GM12878 (cell line): ENCODE measurements around the gene TRIM23. TPM values are rescaled to one million over a fixed set of nuclear protein-coding genes. Genes with fewer than 3 reads are reported as not detected.

ENCODE experiments used
- ATAC-seq: fragments of 200-7000 bp; cut with Tn5 transposase; 3 replicates; pipeline ENCODE4 v1.9.1; 2020; ENCODE audit warnings: mild to moderate bottlenecking, moderate library complexity
- BruUV-seq: library from RNA; stranded (reverse); fragments of 400-500 nt; replicated peaks from 2 replicates; lab custom pipeline; 2021; lab: Mats Ljungman, UMichigan
- CTCF ChIA-PET: fragments of 300-600 bp; sonication (Branson Sonifier 250); formaldehyde crosslinking; extraction: SDS; loops from one replicate; lab custom pipeline; 2021; ENCODE audit warnings: inconsistent platforms; lab: Yijun Ruan, JAX
- POLR2A ChIA-PET: fragments of 350-600 bp; formaldehyde crosslinking; extraction: SDS; loops from one replicate; lab custom pipeline; 2021; ENCODE audit warnings: inconsistent platforms; lab: Charles Lee
- RAD21 ChIA-PET: fragments of 300-600 bp; sonication (Branson Sonifier 250); formaldehyde crosslinking; loops from one replicate; lab custom pipeline; 2023; ENCODE audit warnings: antibody characterized with exemption; ENCODE audit not compliant: unreplicated experiment; lab: Charles Lee
- SMC1A ChIA-PET: fragments of 300-600 bp; sonication (Branson Sonifier 250); formaldehyde crosslinking; loops from one replicate; lab custom pipeline; 2023; ENCODE audit not compliant: unreplicated experiment, uncharacterized antibody; lab: Charles Lee
- DNase-seq: peaks from one replicate; pipeline ENCODE4 v3.0.0-alpha.2; 2011; ENCODE audit warnings: low read depth, low spot score
- FAIRE-seq: peaks from 3 replicates; lab custom pipeline; 2011; peaks lifted over from hg19 to GRCh38; lab: Jason Lieb, UNC
- H2AFZ ChIP-seq: 2 replicates; pipeline ENCODE4 v1.6.0; 2011; ENCODE audit warnings: low read depth, low read length, control low read depth; ENCODE audit not compliant: control insufficient read depth
- H3K27ac ChIP-seq: 2 replicates; pipeline ENCODE4 v1.5.1; 2011; ENCODE audit warnings: control low read depth; ENCODE audit not compliant: control insufficient read depth, insufficient read depth
- H3K27me3 ChIP-seq, 2 experiments: replicated peaks in 1 of 2; 2 replicates each; pipeline versions ENCODE4 v1.6.0 to v1.6.1; 2011; ENCODE audit warnings: low read length in 1 of 2; ENCODE audit not compliant: control insufficient read depth in 2 of 2, insufficient read depth in 2 of 2
- H3K36me3 ChIP-seq, 2 experiments: 2 replicates each; pipeline ENCODE4 v1.5.1; 2011; ENCODE audit warnings: low read length in 1 of 2; ENCODE audit not compliant: control insufficient read depth in 2 of 2, insufficient read depth in 2 of 2
- H3K4me1 ChIP-seq: 2 replicates; pipeline ENCODE4 v1.6.1; 2011; ENCODE audit warnings: mild to moderate bottlenecking, low read length, moderate library complexity, mixed read lengths; ENCODE audit not compliant: control insufficient read depth, insufficient read depth
- H3K4me2 ChIP-seq: 2 replicates; pipeline ENCODE4 v1.6.0; 2011; ENCODE audit warnings: control low read depth; ENCODE audit not compliant: control insufficient read depth, insufficient read depth
- H3K4me3 ChIP-seq: fragments of 200-600 bp; sonication (generic); 2 replicates; pipeline ENCODE4 v1.5.1; 2016
- H3K79me2 ChIP-seq: 2 replicates; pipeline ENCODE4 v1.6.0; 2011; ENCODE audit warnings: low read length; ENCODE audit not compliant: control insufficient read depth, insufficient read depth
- H3K9ac ChIP-seq: 2 replicates; pipeline ENCODE4 v1.8.0; 2011; ENCODE audit warnings: low read length, control low read depth, mixed read lengths; ENCODE audit not compliant: control insufficient read depth, insufficient read depth
- H3K9me3 ChIP-seq: replicated peaks from 3 replicates; pipeline ENCODE4 v1.5.1; 2011; ENCODE audit warnings: mild to moderate bottlenecking, low read length; ENCODE audit not compliant: control insufficient read depth, insufficient read depth
- H4K20me1 ChIP-seq: 2 replicates; pipeline ENCODE4 v1.6.0; 2011; ENCODE audit not compliant: control insufficient read depth, insufficient read depth
- DPF2 ChIP-seq: fragments of 450-650 bp; IDR thresholded peaks from 2 replicates; pipeline ENCODE4 v1.6.1; 2017; ENCODE audit warnings: mild to moderate bottlenecking
- E2F8 ChIP-seq: fragments of 450-650 bp; IDR thresholded peaks from 2 replicates; pipeline ENCODE4 v1.6.1; 2018; ENCODE audit warnings: mild to moderate bottlenecking, low read depth, moderate library complexity; ENCODE audit not compliant: partially characterized antibody
- MXI1 ChIP-seq: fragments of 150-350 bp; IDR thresholded peaks from 2 replicates; pipeline ENCODE4 v1.6.1; 2011; ENCODE audit warnings: low read depth, mild to moderate bottlenecking, inconsistent platforms, low read length, improper control_type of control experiment
- PBX3 ChIP-seq: IDR thresholded peaks from 2 replicates; pipeline ENCODE4 v1.6.1; 2011; ENCODE audit warnings: mild to moderate bottlenecking, low read depth, low read length, moderate library complexity; ENCODE audit not compliant: insufficient replicate concordance
- RB1 ChIP-seq: fragments of 450-650 bp; formaldehyde crosslinking; IDR thresholded peaks from 2 replicates; pipeline ENCODE4 v1.6.1; 2017; ENCODE audit warnings: mild to moderate bottlenecking, borderline replicate concordance
- RBBP5 ChIP-seq: fragments of 200-600 bp; sonication (generic); conservative IDR thresholded peaks from 2 replicates; pipeline ENCODE4 v1.6.1; 2016
- TCF3 ChIP-seq: IDR thresholded peaks from 2 replicates; pipeline ENCODE4 v1.6.1; 2012; ENCODE audit warnings: low read depth, mild to moderate bottlenecking, low read length, borderline replicate concordance; ENCODE audit not compliant: insufficient read depth
- ZNF207 ChIP-seq: fragments of 450-650 bp; IDR thresholded peaks from 2 replicates; pipeline ENCODE4 v1.6.1; 2014; ENCODE audit warnings: antibody characterized with exemption, mild to moderate bottlenecking, borderline replicate concordance
- in situ Hi-C: fragments of 300-500 bp; cut with MboI; formaldehyde crosslinking; loops from 9 replicates; pipeline ENCODE4 v1.14.3; 2018; ENCODE audit warnings: mixed read lengths
- intact Hi-C: fragments of 100-400 bp; cut with micrococcal nuclease; formaldehyde crosslinking; loops from one replicate; pipeline ENCODE4 v1.14.2; 2022; ENCODE audit not compliant: unreplicated experiment
- polyA plus RNA-seq, 11 experiments: library from polyadenylated mRNA; depleted of rRNA in 4 of 11; unstranded in 6 of 11; stranded (reverse) in 5 of 11; fragments of >200 nt; fragmentation: Nextera tagmentation in 4 of 11; fragmentation: Illumina TruSeq in 1 of 11; extraction: Ambion mirVana in 4 of 11; extraction: Trizol in 1 of 11; gene quantifications; 1 replicate in 1 of 11; 2 replicates in 10 of 11; pipeline versions ENCODE4 v1.2.1 to v1.2.3, GENCODE V29; 2011 to 2016; ENCODE audit warnings: inconsistent platforms in 2 of 11, missing spikeins in 2 of 11, low read depth in 1 of 11
- small RNA-seq: library from RNA; depleted of rRNA; stranded (forward); fragments of <200 nt; gene quantifications from one replicate; pipeline ENCODE3, GENCODE V24; 2014
- total RNA-seq, 4 experiments: library from RNA; depleted of rRNA in 3 of 4; stranded (reverse); fragments of >200 nt in 3 of 4; fragmentation: Illumina TruSeq in 1 of 4; extraction: Trizol in 1 of 4; gene quantifications; 2 replicates each; pipeline versions ENCODE4 v1.2.1 to v1.2.3, GENCODE V29; 2013 to 2021

TRIM23 gene
- total and polyA plus RNA-seq, 10 of the 15 experiments (the other 5 are each of a cell fraction or from before 2014, with no cell fraction given) = 1.9 to 5.0 (median 2.4) TPM

- TF ChIP-seq PBX3 = no peak
- TF ChIP-seq RBBP5 = no peak
- no peak for TF ChIP-seq TCF3
- TF ChIP-seq ZNF207 = no peak
- no peak for TF ChIP-seq E2F8
- TF ChIP-seq MXI1 = no peak
- no peak for TF ChIP-seq RB1
These were observed 79.7 kb downstream of the TRIM23 start (continued) for GRCh38 chr5:65544473-65544872.

GRCh38 chr5:65539827-65540226 lies 84.3 kb downstream of the TRIM23 start:
- no peak for DNase-seq
- peaks cover 2 to 3% of the 10 kb centered on the region in 2 experiments; a peak in 3 of 4 replicates for H3K36me3 ChIP-seq
- no peak overlapping the region for H3K27ac ChIP-seq
- no peak for ATAC-seq
- no peaks in the 10 kb centered on the region for H3K9me3 ChIP-seq
- RAD21 ChIA-PET = no interaction called here
- H3K79me2 ChIP-seq = no peaks in the 10 kb centered on the region
- H3K4me3 ChIP-seq = no peak overlapping the region
- POLR2A ChIA-PET = interaction anchor here (0.7 kb wide), 1 partner anchor 486 kb away, joined by 3 read pairs; no protein-coding TSS in a partner anchor
- no peaks in the 10 kb centered on the region for H3K4me1 ChIP-seq
- no TSS peak for BruUV-seq
- intact Hi-C loops (no loop called here), in situ Hi-C loops (no loop called here)
- H3K9ac ChIP-seq = no peak overlapping the region
- no peaks in the 10 kb centered on the region for H3K27me3 ChIP-seq
- no peak overlapping the region for H3K4me2 ChIP-seq
- H4K20me1 ChIP-seq = no peaks in the 10 kb centered on the region
- CTCF ChIA-PET = interaction anchor here (0.7 to 1.0 kb wide), 2 partner anchors 13 to 729 kb away, joined by 3 read pairs; no protein-coding TSS in a partner anchor
- no peak for FAIRE-seq
- TF ChIP-seq DPF2 = no peak
- no peak for TF ChIP-seq RB1
- SMC1A ChIA-PET = no interaction called here
- no peak overlapping the region for H2AFZ ChIP-seq

Small RNAs within 50 kb of the gene (small RNA-seq; reads per million reads assigned to genes)
- gene RNU6-540P = not detected

Other genes starting within 250 kb of the TRIM23 start
- 10.8 and 13.2 TPM in 2 replicates for gene ADAMTS6, start 142.4 kb downstream of the TRIM23 start, total RNA-seq (2014; rRNA removed)
- gene ADAMTS6, start 142.4 kb downstream of the TRIM23 start, total RNA-seq (2014; rRNA removed; fragmentation: Illumina TruSeq; extraction: Trizol) = 12.0 and 12.3 TPM in 2 replicates
- gene ADAMTS6, start 142.4 kb downstream of the TRIM23 start, total RNA-seq (2021) = 8.8 and 12.3 TPM in 2 replicates
- gene ADAMTS6, start 142.4 kb downstream of the TRIM23 start, polyA plus RNA-seq (2011; rRNA removed) = 11.7 and 14.2 TPM in 2 replicates
- 5.2 and 8.3 TPM in 2 replicates for gene ADAMTS6, start 142.4 kb downstream of the TRIM23 start, polyA plus RNA-seq (2014; fragmentation: Illumina TruSeq; extraction: Trizol)
- gene ADAMTS6, start 142.4 kb downstream of the TRIM23 start, polyA plus RNA-seq (2014; fragmentation: Nextera tagmentation; extraction: Ambion mirVana) = 1 to 10 TPM; 1.1 to 1.2 TPM
- gene ADAMTS6, start 142.4 kb downstream of the TRIM23 start, polyA plus RNA-seq (2014; rRNA removed) = 7.8 and 8.4 TPM in 2 replicates
- 1 to 10 TPM; 1.1 to 1.7 TPM for gene ADAMTS6, start 142.4 kb downstream of the TRIM23 start, polyA plus RNA-seq (2016; fragmentation: Nextera tagmentation; extraction: Ambion mirVana)
- gene CENPK, start 61.2 kb downstream of the TRIM23 start, total RNA-seq (2014; rRNA removed) = 29.5 and 38.4 TPM in 2 replicates
- gene CENPK, start 61.2 kb downstream of the TRIM23 start, total RNA-seq (2014; rRNA removed; fragmentation: Illumina TruSeq; extraction: Trizol) = 44.1 and 48.4 TPM in 2 replicates
- 25.7 and 32.0 TPM in 2 replicates for gene CENPK, start 61.2 kb downstream of the TRIM23 start, total RNA-seq (2021)
- gene CENPK, start 61.2 kb downstream of the TRIM23 start, polyA plus RNA-seq (2011; rRNA removed) = 38.5 and 68.3 TPM in 2 replicates
- gene CENPK, start 61.2 kb downstream of the TRIM23 start, polyA plus RNA-seq (2014; fragmentation: Illumina TruSeq; extraction: Trizol) = 42.3 and 49.3 TPM in 2 replicates
- 10 to 100 TPM; 76.5 to 94.3 TPM for gene CENPK, start 61.2 kb downstream of the TRIM23 start, polyA plus RNA-seq (2014; fragmentation: Nextera tagmentation; extraction: Ambion mirVana)
- 25.0 and 30.1 TPM in 2 replicates for gene CENPK, start 61.2 kb downstream of the TRIM23 start, polyA plus RNA-seq (2014; rRNA removed)
- gene CENPK, start 61.2 kb downstream of the TRIM23 start, polyA plus RNA-seq (2016; fragmentation: Nextera tagmentation; extraction: Ambion mirVana) = 10 to 100 TPM; 65.5 to 68.9 TPM
- 33.0 and 39.9 TPM in 2 replicates for gene PPWD1, start 61.0 kb downstream of the TRIM23 start, total RNA-seq (2014; rRNA removed)
- gene PPWD1, start 61.0 kb downstream of the TRIM23 start, total RNA-seq (2014; rRNA removed; fragmentation: Illumina TruSeq; extraction: Trizol) = 52.1 TPM in 2 replicates
- gene PPWD1, start 61.0 kb downstream of the TRIM23 start, total RNA-seq (2021) = 28.6 and 31.1 TPM in 2 replicates
- 18.0 and 31.1 TPM in 2 replicates for gene PPWD1, start 61.0 kb downstream of the TRIM23 start, polyA plus RNA-seq (2011; rRNA removed)
- gene PPWD1, start 61.0 kb downstream of the TRIM23 start, polyA plus RNA-seq (2014; fragmentation: Illumina TruSeq; extraction: Trizol) = 52.2 and 63.3 TPM in 2 replicates
- gene PPWD1, start 61.0 kb downstream of the TRIM23 start, polyA plus RNA-seq (2014; fragmentation: Nextera tagmentation; extraction: Ambion mirVana) = 10 to 100 TPM; 41.4 to 45.0 TPM
- 31.3 and 35.0 TPM in 2 replicates for gene PPWD1, start 61.0 kb downstream of the TRIM23 start, polyA plus RNA-seq (2014; rRNA removed)
- 10 to 100 TPM; 52.3 to 53.9 TPM for gene PPWD1, start 61.0 kb downstream of the TRIM23 start, polyA plus RNA-seq (2016; fragmentation: Nextera tagmentation; extraction: Ambion mirVana)
- 4.0 and 4.6 TPM in 2 replicates for gene SHLD3, start 694 bp upstream of the TRIM23 start, total RNA-seq (2014; rRNA removed)
- gene SHLD3, start 694 bp upstream of the TRIM23 start, total RNA-seq (2014; rRNA removed; fragmentation: Illumina TruSeq; extraction: Trizol) = 5.9 and 6.0 TPM in 2 replicates
- 2.8 and 3.1 TPM in 2 replicates for gene SHLD3, start 694 bp upstream of the TRIM23 start, total RNA-seq (2021)
- 5.7 and 9.2 TPM in 2 replicates for gene SHLD3, start 694 bp upstream of the TRIM23 start, polyA plus RNA-seq (2011; rRNA removed)
- gene SHLD3, start 694 bp upstream of the TRIM23 start, polyA plus RNA-seq (2014; fragmentation: Illumina TruSeq; extraction: Trizol) = 6.1 and 8.6 TPM in 2 replicates
- 1 to 10 TPM; 5.7 to 9.2 TPM for gene SHLD3, start 694 bp upstream of the TRIM23 start, polyA plus RNA-seq (2014; fragmentation: Nextera tagmentation; extraction: Ambion mirVana)
- gene SHLD3, start 694 bp upstream of the TRIM23 start, polyA plus RNA-seq (2014; rRNA removed) = 3.2 and 3.7 TPM in 2 replicates
- gene SHLD3, start 694 bp upstream of the TRIM23 start, polyA plus RNA-seq (2016; fragmentation: Nextera tagmentation; extraction: Ambion mirVana) = 1 to 10 TPM; 5.4 to 5.9 TPM
- gene TRAPPC13, start 694 bp upstream of the TRIM23 start, total RNA-seq (2014; rRNA removed) = 16.5 and 17.9 TPM in 2 replicates
- 26.2 and 28.4 TPM in 2 replicates for gene TRAPPC13, start 694 bp upstream of the TRIM23 start, total RNA-seq (2014; rRNA removed; fragmentation: Illumina TruSeq; extraction: Trizol)
- 16.0 and 22.1 TPM in 2 replicates for gene TRAPPC13, start 694 bp upstream of the TRIM23 start, total RNA-seq (2021)
- gene TRAPPC13, start 694 bp upstream of the TRIM23 start, polyA plus RNA-seq (2011; rRNA removed) = 23.2 and 32.9 TPM in 2 replicates
- gene TRAPPC13, start 694 bp upstream of the TRIM23 start, polyA plus RNA-seq (2014; fragmentation: Illumina TruSeq; extraction: Trizol) = 22.9 and 37.6 TPM in 2 replicates
- 10 to 100 TPM; 23.7 to 35.6 TPM for gene TRAPPC13, start 694 bp upstream of the TRIM23 start, polyA plus RNA-seq (2014; fragmentation: Nextera tagmentation; extraction: Ambion mirVana)
- gene TRAPPC13, start 694 bp upstream of the TRIM23 start, polyA plus RNA-seq (2014; rRNA removed) = 19.0 and 28.6 TPM in 2 replicates
- gene TRAPPC13, start 694 bp upstream of the TRIM23 start, polyA plus RNA-seq (2016; fragmentation: Nextera tagmentation; extraction: Ambion mirVana) = 10 to 100 TPM; 31.7 to 32.0 TPM
- gene SGTB, start 97.8 kb upstream of the TRIM23 start, total RNA-seq (2014; rRNA removed) = 4.5 and 5.1 TPM in 2 replicates
- 5.3 and 5.7 TPM in 2 replicates for gene SGTB, start 97.8 kb upstream of the TRIM23 start, total RNA-seq (2014; rRNA removed; fragmentation: Illumina TruSeq; extraction: Trizol)
- 7.8 and 8.3 TPM in 2 replicates for gene SGTB, start 97.8 kb upstream of the TRIM23 start, total RNA-seq (2021)
- gene SGTB, start 97.8 kb upstream of the TRIM23 start, polyA plus RNA-seq (2011; rRNA removed) = 5.7 and 11.6 TPM in 2 replicates
- gene SGTB, start 97.8 kb upstream of the TRIM23 start, polyA plus RNA-seq (2014; fragmentation: Illumina TruSeq; extraction: Trizol) = 5.4 and 5.5 TPM in 2 replicates
- 1 to 10 TPM; 1.0 to 1.4 TPM for gene SGTB, start 97.8 kb upstream of the TRIM23 start, polyA plus RNA-seq (2014; fragmentation: Nextera tagmentation; extraction: Ambion mirVana)
- gene SGTB, start 97.8 kb upstream of the TRIM23 start, polyA plus RNA-seq (2014; rRNA removed) = 2.4 and 3.0 TPM in 2 replicates
- 1 to 10 TPM; 5.4 to 5.5 TPM for gene SGTB, start 97.8 kb upstream of the TRIM23 start, polyA plus RNA-seq (2016; fragmentation: Nextera tagmentation; extraction: Ambion mirVana)
- 29.6 and 31.6 TPM in 2 replicates for gene NLN, start 97.9 kb upstream of the TRIM23 start, total RNA-seq (2014; rRNA removed)
- 33.4 and 35.1 TPM in 2 replicates for gene NLN, start 97.9 kb upstream of the TRIM23 start, total RNA-seq (2014; rRNA removed; fragmentation: Illumina TruSeq; extraction: Trizol)
- 38.8 and 43.8 TPM in 2 replicates for gene NLN, start 97.9 kb upstream of the TRIM23 start, total RNA-seq (2021)
- 15.9 and 23.4 TPM in 2 replicates for gene NLN, start 97.9 kb upstream of the TRIM23 start, polyA plus RNA-seq (2011; rRNA removed)
- gene NLN, start 97.9 kb upstream of the TRIM23 start, polyA plus RNA-seq (2014; fragmentation: Illumina TruSeq; extraction: Trizol) = 35.2 and 40.4 TPM in 2 replicates
- 1 to 10 TPM; 6.8 to 9.2 TPM for gene NLN, start 97.9 kb upstream of the TRIM23 start, polyA plus RNA-seq (2014; fragmentation: Nextera tagmentation; extraction: Ambion mirVana)
- gene NLN, start 97.9 kb upstream of the TRIM23 start, polyA plus RNA-seq (2014; rRNA removed) = 26.0 and 27.8 TPM in 2 replicates
- 10 to 100 TPM; 56.1 to 56.9 TPM for gene NLN, start 97.9 kb upstream of the TRIM23 start, polyA plus RNA-seq (2016; fragmentation: Nextera tagmentation; extraction: Ambion mirVana)